Trophoblast cell (in vitro differentiated cells and primary cell): Measurements from ENCODE around the gene ILK.

Experiments
- DNase-seq, 2 donors: peaks; one replicate each; pipeline ENCODE4 v3.0.0-alpha.2; 2016
- H2AFZ ChIP-seq: 2 replicates; pipeline ENCODE4 v1.6.1; 2013; ENCODE audit warnings: low read length, moderate library complexity, mild to moderate bottlenecking; ENCODE audit not compliant: insufficient read depth, poor library complexity
- H2AK5ac ChIP-seq: 2 replicates; pipeline ENCODE4 v1.6.1; 2013; ENCODE audit warnings: mild to moderate bottlenecking, low read length
- H2BK120ac ChIP-seq: 2 replicates; pipeline ENCODE4 v1.6.1; 2013; ENCODE audit warnings: low read length, mild to moderate bottlenecking, moderate library complexity; ENCODE audit not compliant: insufficient read depth, poor library complexity
- H2BK12ac ChIP-seq: 2 replicates; pipeline ENCODE4 v1.6.1; 2013; ENCODE audit warnings: mild to moderate bottlenecking, low read length, moderate library complexity
- H2BK5ac ChIP-seq: 2 replicates; pipeline ENCODE4 v1.6.1; 2013; ENCODE audit warnings: low read length, low read depth, moderate library complexity, mild to moderate bottlenecking; ENCODE audit not compliant: poor library complexity
- H3K14ac ChIP-seq: 2 replicates; pipeline ENCODE4 v1.6.1; 2013; ENCODE audit warnings: mild to moderate bottlenecking, low read length
- H3K18ac ChIP-seq: 2 replicates; pipeline ENCODE4 v1.6.1; 2013; ENCODE audit warnings: mild to moderate bottlenecking, low read length
- H3K23ac ChIP-seq: 2 replicates; pipeline ENCODE4 v1.6.1; 2013; ENCODE audit warnings: low read length
- H3K27ac ChIP-seq: 2 replicates; pipeline ENCODE4 v1.5.1; 2013; ENCODE audit warnings: low read depth, mild to moderate bottlenecking, inconsistent platforms, low read length, moderate library complexity
- H3K27me3 ChIP-seq: 2 replicates; pipeline ENCODE4 v1.6.1; 2013; ENCODE audit warnings: inconsistent platforms, mild to moderate bottlenecking, low read length, moderate library complexity; ENCODE audit not compliant: insufficient read depth
- H3K36me3 ChIP-seq, 2 experiments: 1 replicate in 1 of 2; 2 replicates in 1 of 2; pipeline ENCODE4 v1.6.1; 2013; ENCODE audit warnings: low read length in 2 of 2, mild to moderate bottlenecking in 2 of 2, moderate library complexity in 1 of 2; ENCODE audit not compliant: insufficient read depth in 2 of 2, control insufficient read depth in 1 of 2
- H3K4ac ChIP-seq: 2 replicates; pipeline ENCODE4 v1.6.1; 2013; ENCODE audit warnings: low read depth, mild to moderate bottlenecking, low read length, moderate library complexity
- H3K4me1 ChIP-seq, 2 experiments: 1 replicate in 1 of 2; 2 replicates in 1 of 2; pipeline ENCODE4 v1.6.1; 2013; ENCODE audit warnings: low read length in 2 of 2, mild to moderate bottlenecking in 2 of 2, moderate library complexity in 1 of 2; ENCODE audit not compliant: insufficient read depth in 2 of 2, control insufficient read depth in 1 of 2
- H3K4me2 ChIP-seq: 2 replicates; pipeline ENCODE4 v1.6.1; 2013; ENCODE audit warnings: inconsistent platforms, mild to moderate bottlenecking, low read length, moderate library complexity
- H3K4me3 ChIP-seq: 2 replicates; pipeline ENCODE4 v1.5.1; 2013; ENCODE audit warnings: mild to moderate bottlenecking, low read depth, low read length, inconsistent platforms
- H3K79me1 ChIP-seq: one replicate; pipeline ENCODE4 v1.6.1; 2013; ENCODE audit warnings: low read length
- H3K79me2 ChIP-seq: 2 replicates; pipeline ENCODE4 v1.6.1; 2013; ENCODE audit warnings: low read length, mild to moderate bottlenecking; ENCODE audit not compliant: control insufficient read depth, insufficient read depth, poor library complexity
- H3K9ac ChIP-seq: 2 replicates; pipeline ENCODE4 v1.6.1; 2013; ENCODE audit warnings: mild to moderate bottlenecking, low read length
- H3K9me3 ChIP-seq: 2 replicates; pipeline ENCODE4 v1.6.1; 2013; ENCODE audit warnings: low read depth, mild to moderate bottlenecking, control low read depth, inconsistent platforms, low read length; ENCODE audit not compliant: insufficient read depth
- H4K12ac ChIP-seq: 2 replicates; pipeline ENCODE4 v1.6.1; 2013; ENCODE audit warnings: low read depth, mild to moderate bottlenecking, low read length, moderate library complexity
- H4K8ac ChIP-seq: 2 replicates; pipeline ENCODE4 v1.6.1; 2013; ENCODE audit warnings: low read depth, mild to moderate bottlenecking, low read length, moderate library complexity
- H4K91ac ChIP-seq: one replicate; pipeline ENCODE4 v1.6.1; 2013; ENCODE audit warnings: low read depth, mild to moderate bottlenecking, low read length, moderate library complexity
- WGBS: extraction: QIAGEN DNeasy Blood & Tissue Kit; methylation state at CpG from one replicate; pipeline ENCODE4 v1.1.7; 2013; ENCODE audit warnings: missing lambda C conversion rate; ENCODE audit not compliant: insufficient read length, insufficient coverage; ENCODE audit errors: extremely low coverage; 5-methylcytosine and 5-hydroxymethylcytosine counted together

Gene ILK

GRCh38 chr11:6609502-6610015, 6.0 kb downstream of the ILK start:
- WGBS: no CpG with 5 or more reads among the region's 8 CpGs
- no peak overlapping the region for H2BK12ac ChIP-seq

GRCh38 chr11:6610591-6610990, 7.0 kb downstream of the ILK start:
- Histone ChIP-seq H3K23ac (no peak overlapping the region), H2BK12ac (no peak overlapping the region), H2BK5ac (no peak overlapping the region), H3K14ac (no peak overlapping the region), H3K4me3 (no peak overlapping the region), H3K79me2 (peaks cover 13% of the 10 kb centered on the region), H2AK5ac (no peak overlapping the region), H3K79me1 (peaks cover 25% of the 10 kb centered on the region), H3K36me3 (peaks cover 38 to 53% of the 10 kb centered on the region in 2 experiments), H2AFZ (no peak overlapping the region), H3K18ac (no peak overlapping the region), H4K91ac (no peak overlapping the region), H4K8ac (no peak overlapping the region), H3K4ac (peak overlapping the region; percentile 60), H2BK120ac (no peak overlapping the region), H3K27me3 (no peaks in the 10 kb centered on the region), H3K27ac (no peak overlapping the region), H3K4me2 (no peak overlapping the region), H3K9ac (peak overlapping the region; percentile 37), H4K12ac (no peak overlapping the region), H3K4me1 (peaks cover 12 to 26% of the 10 kb centered on the region in 2 experiments), H3K9me3 (no peaks in the 10 kb centered on the region)
- WGBS: no CpG with 5 or more reads among the region's 6 CpGs
- DNase-seq: no peak

More at GRCh38 chr11:6609502-6610015, 6.0 kb downstream of the ILK start:
- peak overlapping the region; percentile 36 for H3K9ac ChIP-seq
- peaks cover 25% of the 10 kb centered on the region for H3K79me1 ChIP-seq
- no peak overlapping the region for H3K27ac ChIP-seq
- peaks cover 12 to 29% of the 10 kb centered on the region in 2 experiments for H3K4me1 ChIP-seq
- H3K4ac ChIP-seq: no peak overlapping the region
- no peak overlapping the region for H2BK120ac ChIP-seq
- no peak overlapping the region for H2BK5ac ChIP-seq
- peaks cover 38 to 44% of the 10 kb centered on the region in 2 experiments for H3K36me3 ChIP-seq
- H4K12ac ChIP-seq: no peak overlapping the region
- no peak overlapping the region for H3K4me2 ChIP-seq
- no peak overlapping the region for H2AK5ac ChIP-seq
- no peak overlapping the region for H3K14ac ChIP-seq
- no peak overlapping the region for H3K4me3 ChIP-seq
- H4K8ac ChIP-seq: no peak overlapping the region
- H4K91ac ChIP-seq: no peak overlapping the region
- no peaks in the 10 kb centered on the region for H3K9me3 ChIP-seq
- no peaks in the 10 kb centered on the region for H3K27me3 ChIP-seq
- H3K79me2 ChIP-seq: peaks cover 17% of the 10 kb centered on the region
- no peak for DNase-seq
- H3K23ac ChIP-seq: no peak overlapping the region
- H3K18ac ChIP-seq: no peak overlapping the region
- no peak overlapping the region for H2AFZ ChIP-seq

DNA sequence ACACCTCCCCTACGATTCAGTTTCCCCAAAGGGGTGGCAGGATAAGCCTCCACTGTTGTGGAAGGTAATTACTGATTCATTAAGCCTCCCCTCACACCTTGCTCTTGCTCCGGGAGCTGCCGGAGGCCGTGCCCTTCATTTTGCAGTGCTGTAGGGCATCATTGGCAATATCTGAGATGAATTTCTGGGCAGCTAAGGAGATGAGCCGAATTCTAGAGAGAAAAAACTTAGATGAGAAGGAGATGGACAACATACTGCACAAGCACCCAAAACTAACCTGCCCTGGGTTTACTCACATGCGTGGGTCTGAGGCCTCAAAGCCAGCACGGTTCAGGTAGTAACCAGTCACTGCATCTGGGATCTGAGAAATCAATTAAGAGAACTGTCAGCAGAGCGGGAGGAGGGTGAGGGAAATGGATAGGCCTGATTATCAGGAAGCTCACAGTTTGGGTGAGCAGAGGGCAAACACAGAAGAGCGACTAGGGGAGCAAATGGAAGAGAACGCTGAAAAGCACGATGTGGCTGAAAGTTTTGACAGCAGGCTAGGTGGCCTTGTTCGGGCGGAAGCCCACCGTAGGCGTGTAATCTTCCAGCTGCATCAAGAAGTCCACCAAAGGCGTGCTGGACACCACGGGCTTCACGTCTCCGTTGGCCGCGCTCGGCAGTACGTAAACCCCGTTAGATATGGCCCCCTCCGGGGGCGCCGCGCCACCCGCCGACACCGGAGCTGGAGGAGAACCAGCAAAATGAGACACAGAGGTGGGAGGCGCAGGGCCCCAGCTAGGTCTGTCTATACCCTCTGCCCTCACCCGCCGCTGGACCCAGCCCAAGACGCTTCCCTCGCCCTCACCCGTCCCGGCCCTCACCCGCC, 7.8 kb downstream of the ILK start:
- H4K91ac ChIP-seq: peak overlapping the region; percentile 91
- peaks cover 25% of the 10 kb centered on the region for H3K79me1 ChIP-seq
- peak overlapping the region; percentile 82 for H4K8ac ChIP-seq

GRCh38 chr11:6611963-6612212, 8.3 kb downstream of the ILK start:
- Histone ChIP-seq H3K27me3 (no peaks in the 10 kb centered on the region), H3K14ac (peak overlapping the region; percentile 82), H3K36me3 (peaks cover 38 to 59% of the 10 kb centered on the region in 2 experiments), H2BK120ac (peak overlapping the region; percentile 29), H3K79me2 (peaks cover 9% of the 10 kb centered on the region), H3K23ac (no peak overlapping the region), H3K4me2 (peak overlapping the region; percentile 72), H2BK5ac (peak overlapping the region; percentile 79), H4K8ac (peak overlapping the region; percentile 82), H3K4me3 (peak overlapping the region; percentile 91), H3K4ac (peak overlapping the region; percentile 60), H4K12ac (peak overlapping the region; percentile 68), H2BK12ac (no peak overlapping the region), H4K91ac (peak overlapping the region; percentile 91), H3K27ac (peak overlapping the region; percentile 79), H2AK5ac (peak overlapping the region; percentile 51), H3K9me3 (no peaks in the 10 kb centered on the region), H3K9ac (peak overlapping the region; percentile 80), H2AFZ (peak overlapping the region; percentile 42), H3K18ac (peak overlapping the region; percentile 77), H3K79me1 (peaks cover 20% of the 10 kb centered on the region), H3K4me1 (peaks cover 7 to 21% of the 10 kb centered on the region in 2 experiments)
- WGBS: no CpG with 5 or more reads among the region's 36 CpGs
- no peak for DNase-seq

More for the DNA sequence above, 7.8 kb downstream of the ILK start:
- peak overlapping the region; percentile 72 for H3K4me2 ChIP-seq
- H2AFZ ChIP-seq: peak overlapping the region; percentile 42
- peak overlapping the region; percentile 51 for H2AK5ac ChIP-seq
- H2BK12ac ChIP-seq: no peak overlapping the region
- peak overlapping the region; percentile 29 for H2BK120ac ChIP-seq
- no peaks in the 10 kb centered on the region for H3K27me3 ChIP-seq
- no peak overlapping the region for H3K23ac ChIP-seq
- H3K4me1 ChIP-seq: peaks cover 12 to 25% of the 10 kb centered on the region in 2 experiments
- H4K12ac ChIP-seq: peak overlapping the region; percentile 68
- H3K14ac ChIP-seq: peak overlapping the region; percentile 82
- peaks cover 38 to 56% of the 10 kb centered on the region in 2 experiments for H3K36me3 ChIP-seq
- peaks cover 13% of the 10 kb centered on the region for H3K79me2 ChIP-seq
- no peaks in the 10 kb centered on the region for H3K9me3 ChIP-seq
- no CpG with 5 or more reads among the region's 39 CpGs for WGBS
- peak overlapping the region; percentile 80 for H3K9ac ChIP-seq
- H3K4me3 ChIP-seq: peak overlapping the region; percentile 91
- H3K18ac ChIP-seq: peak overlapping the region; percentile 77
- H3K4ac ChIP-seq: peak overlapping the region; percentile 60
- DNase-seq: no peak
- peak overlapping the region; percentile 79 for H3K27ac ChIP-seq
- H2BK5ac ChIP-seq: peak overlapping the region; percentile 79
